ENCODE measurements around the gene CNTNAP4. TPM values are rescaled to one million over a fixed set of nuclear protein-coding genes. Genes with fewer than 3 reads are reported as not detected.
A peak's percentile ranks its signal among the peaks of the same experiment; 100 is the strongest.

Gene CNTNAP4
- total RNA-seq, 1 donor from 2014 or later, result not detected

- intact Hi-C loops (cut with DNase I), result no loop called here
- ATAC-seq (no peak), DNase-seq (ENCODE audit: missing footprints) (no peak)
These were observed 100.8 kb downstream of the CNTNAP4 start for GRCh38 chr16:76378020-76378419.

GRCh38 chr16:76381096-76381495 is 103.9 kb downstream of the CNTNAP4 start:
- ATAC-seq (no peak), DNase-seq (ENCODE audit: missing footprints) (no peak)
- intact Hi-C loops (cut with DNase I), result no loop called here

- DNase-seq (ENCODE audit: missing footprints), result no peak
- intact Hi-C loops (cut with DNase I), result no loop called here
- no peak for ATAC-seq
These were observed 108.5 kb downstream of the CNTNAP4 start for GRCh38 chr16:76385601-76386230.

DNA sequence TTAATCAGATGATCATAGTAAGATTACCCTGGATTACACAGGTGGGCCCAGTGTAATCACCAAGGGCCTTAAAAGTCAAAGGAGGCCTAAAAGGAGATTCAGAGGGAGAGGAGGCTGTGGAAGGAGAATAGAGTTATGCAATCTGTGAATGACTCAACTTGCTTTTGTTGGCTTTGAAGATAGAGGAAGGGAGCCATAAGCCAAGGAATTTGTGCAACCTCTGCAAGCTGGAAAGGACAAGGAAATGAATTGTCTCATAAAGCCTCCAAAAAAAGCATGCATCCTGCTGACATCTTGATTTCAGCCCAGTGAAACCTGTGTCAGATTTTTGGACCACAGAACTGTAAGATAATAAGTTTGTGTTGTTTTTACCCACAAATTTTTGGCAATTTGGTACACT is 109.6 kb downstream of the CNTNAP4 start:
- no peak for DNase-seq (ENCODE audit: missing footprints)
- intact Hi-C loops (cut with DNase I), result no loop called here
- ATAC-seq, result peak; percentile 92

GRCh38 chr16:76387994-76388393 is 110.8 kb downstream of the CNTNAP4 start:
- intact Hi-C loops (cut with DNase I), result no loop called here

DNA sequence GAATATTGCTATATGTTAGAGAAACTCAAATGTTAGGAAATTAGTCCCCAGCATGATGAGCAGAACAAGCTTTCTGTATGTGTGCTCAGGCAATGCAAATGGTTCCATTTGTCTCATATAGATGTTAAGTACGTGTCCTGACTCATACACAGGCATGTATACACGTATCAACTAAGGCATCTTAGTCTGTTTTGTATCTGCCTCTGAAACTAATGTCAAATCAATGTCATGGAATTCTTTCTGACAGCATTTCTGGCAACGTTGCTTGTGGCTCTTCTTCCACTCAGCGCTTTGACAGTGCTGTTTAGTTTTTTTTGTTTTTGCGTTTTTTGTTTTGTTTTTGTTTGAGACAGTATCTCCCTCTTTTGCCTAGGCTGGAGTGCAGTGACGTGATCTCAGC is 111.9 kb downstream of the CNTNAP4 start:
- ATAC-seq (no peak), DNase-seq (ENCODE audit: missing footprints) (no peak)
- intact Hi-C loops (cut with DNase I), result no loop called here

More at GRCh38 chr16:76387994-76388393, 110.8 kb downstream of the CNTNAP4 start:
- DNase-seq (ENCODE audit: missing footprints) (no peak), ATAC-seq (no peak)

- no peak for ATAC-seq
- no peak for DNase-seq (ENCODE audit: missing footprints)
- intact Hi-C loops (cut with DNase I), result no loop called here
These were observed 113.3 kb downstream of the CNTNAP4 start for GRCh38 chr16:76390476-76390875.

GRCh38 chr16:76396977-76397376 is 119.8 kb downstream of the CNTNAP4 start:
- ATAC-seq (no peak), DNase-seq (ENCODE audit: missing footprints) (no peak)
- intact Hi-C loops (cut with DNase I), result no loop called here

DNA sequence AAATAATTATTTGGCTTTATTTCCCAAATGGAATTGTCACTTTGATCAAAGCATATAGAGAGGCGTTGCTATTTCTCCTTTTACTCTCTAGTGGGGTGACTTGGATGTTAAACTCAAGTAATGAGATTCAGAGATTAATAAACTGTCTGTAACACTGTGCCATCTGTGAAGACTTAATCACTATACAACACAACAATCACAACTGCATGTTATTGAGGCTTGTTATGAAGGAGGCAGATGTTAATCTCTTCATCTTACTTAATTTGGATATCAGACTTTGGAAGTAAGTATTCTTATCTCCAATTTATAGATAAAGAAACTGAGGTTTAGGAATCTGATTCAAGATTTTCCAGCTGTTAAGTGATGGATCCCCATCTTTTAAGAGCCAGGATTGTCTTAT is 132.5 kb downstream of the CNTNAP4 start:
- intact Hi-C loops (cut with DNase I), result no loop called here
- ATAC-seq, result no peak
- no peak for DNase-seq (ENCODE audit: missing footprints)

DNA sequence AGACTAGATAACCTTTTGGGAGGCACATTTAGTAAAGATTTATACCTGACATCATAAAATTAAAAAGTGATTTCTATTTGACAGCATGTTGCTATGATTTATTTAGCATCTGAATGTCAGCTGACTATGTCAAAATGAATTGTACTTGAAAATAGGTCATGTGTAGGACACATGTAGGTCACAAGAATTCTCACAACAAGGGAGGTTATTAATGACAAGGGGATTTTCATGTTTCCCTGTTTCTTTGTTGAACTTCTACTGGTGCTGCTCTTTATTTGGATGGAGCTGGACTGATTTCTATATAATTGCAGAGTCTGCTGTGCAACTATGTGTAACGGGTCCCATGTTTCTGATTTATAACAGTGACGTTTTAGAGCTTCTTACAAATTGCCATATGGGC is 144.4 kb downstream of the CNTNAP4 start:
- intact Hi-C loops (cut with DNase I), result no loop called here
- ATAC-seq (no peak), DNase-seq (ENCODE audit: missing footprints) (no peak)

- intact Hi-C loops (cut with DNase I), result no loop called here
- DNase-seq (ENCODE audit: missing footprints) (no peak), ATAC-seq (no peak)
These were observed 151.7 kb downstream of the CNTNAP4 start for GRCh38 chr16:76428858-76429257.

GRCh38 chr16:76441391-76441790 is 164.2 kb downstream of the CNTNAP4 start:
- ATAC-seq, result no peak
- intact Hi-C loops (cut with DNase I), result no loop called here
- DNase-seq (ENCODE audit: missing footprints), result no peak

DNA sequence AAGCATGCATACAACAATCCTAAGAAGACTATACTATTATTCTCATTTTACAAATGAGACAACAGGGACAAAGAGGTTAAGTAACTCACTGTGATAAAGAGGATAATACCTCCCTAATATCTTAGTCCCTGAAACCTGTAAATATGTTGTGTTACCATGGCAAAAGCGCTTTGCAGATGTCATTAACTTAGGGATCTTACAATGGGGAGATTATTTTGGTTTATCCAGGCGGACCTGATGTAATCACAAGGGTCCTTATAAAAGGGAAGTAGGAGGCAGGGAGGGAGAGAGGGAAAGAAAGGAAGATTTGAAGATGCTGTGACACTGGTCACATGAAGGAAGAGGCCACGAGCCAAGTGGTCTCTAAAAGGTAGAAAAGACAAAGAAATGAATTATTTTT is 164.7 kb downstream of the CNTNAP4 start:
- intact Hi-C loops (cut with DNase I), result no loop called here
- ATAC-seq (no peak), DNase-seq (ENCODE audit: missing footprints) (no peak)

DNA sequence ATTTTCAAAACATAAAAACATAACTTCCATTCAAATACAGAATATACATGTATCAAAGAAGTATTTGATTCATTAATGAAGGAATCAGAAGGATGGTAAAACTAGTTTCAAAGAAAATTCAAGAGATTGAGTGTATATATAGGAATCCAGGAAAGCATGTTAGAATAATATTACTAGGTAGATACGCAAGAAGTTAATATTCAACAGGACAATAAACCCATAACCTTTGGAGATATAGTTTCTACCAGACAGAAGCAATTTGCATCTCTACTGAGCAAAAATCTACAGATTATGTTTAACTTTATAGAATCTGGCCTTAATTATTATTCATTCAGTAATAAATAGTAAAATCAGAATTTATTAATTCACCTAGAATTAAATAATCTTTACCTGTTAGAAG is 166.8 kb downstream of the CNTNAP4 start:
- ATAC-seq (no peak), DNase-seq (ENCODE audit: missing footprints) (no peak)
- intact Hi-C loops (cut with DNase I), result no loop called here

- DNase-seq (ENCODE audit: missing footprints) (no peak), ATAC-seq (no peak)
- intact Hi-C loops (cut with DNase I), result no loop called here
These were observed 167.6 kb downstream of the CNTNAP4 start for GRCh38 chr16:76444832-76445231.

DNA sequence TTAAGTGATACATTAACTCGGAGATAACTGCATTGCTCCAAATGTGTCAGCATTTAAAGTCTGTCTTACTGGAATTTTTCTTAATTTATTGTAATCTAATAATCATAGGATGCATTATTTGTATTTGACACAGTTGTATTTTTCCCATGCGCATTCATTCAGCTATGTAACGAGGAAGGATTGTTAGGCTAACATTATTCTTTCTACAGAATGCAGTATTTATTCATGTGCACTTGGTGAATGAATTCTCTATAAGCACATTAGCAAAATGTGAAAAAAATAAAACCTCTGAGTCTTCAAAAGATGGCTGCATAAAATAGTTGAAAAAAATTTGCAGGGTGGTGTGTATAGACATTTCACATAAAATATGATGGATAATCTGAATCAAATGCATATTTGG is 168.6 kb downstream of the CNTNAP4 start:
- no peak for DNase-seq (ENCODE audit: missing footprints)
- intact Hi-C loops (cut with DNase I), result no loop called here
- ATAC-seq, result no peak

DNA sequence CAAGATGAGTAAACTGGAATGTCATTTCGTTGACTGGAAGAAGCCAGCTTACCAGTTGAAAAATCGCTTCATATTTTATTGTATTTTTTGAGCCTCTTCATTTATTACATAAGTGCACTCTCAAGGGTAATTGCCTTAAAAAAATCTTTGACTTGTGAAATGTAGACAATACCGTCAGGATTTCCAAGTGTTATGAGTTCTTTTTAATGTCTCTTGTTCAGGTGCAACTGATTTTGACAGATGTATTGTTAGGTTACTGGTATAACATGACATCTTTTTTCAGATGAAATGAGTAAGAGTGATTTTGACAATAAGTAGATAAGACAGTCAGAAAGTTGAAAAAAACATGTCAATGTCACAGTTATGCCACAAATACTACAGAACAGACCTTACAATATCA is 169.1 kb downstream of the CNTNAP4 start:
- intact Hi-C loops (cut with DNase I), result no loop called here
- ATAC-seq (no peak), DNase-seq (ENCODE audit: missing footprints) (no peak)

GRCh38 chr16:76450890-76451289 is 173.7 kb downstream of the CNTNAP4 start:
- DNase-seq (ENCODE audit: missing footprints) (no peak), ATAC-seq (no peak)
- intact Hi-C loops (cut with DNase I), result no loop called here

GRCh38 chr16:76455257-76455656 is 178.1 kb downstream of the CNTNAP4 start:
- intact Hi-C loops (cut with DNase I), result no loop called here
- ATAC-seq (no peak), DNase-seq (ENCODE audit: missing footprints) (no peak)

- no peak for ATAC-seq
- DNase-seq (ENCODE audit: missing footprints), result no peak
- intact Hi-C loops (cut with DNase I), result no loop called here
These were observed 178.8 kb downstream of the CNTNAP4 start for GRCh38 chr16:76456016-76456415.

- DNase-seq (ENCODE audit: missing footprints) (no peak), ATAC-seq (no peak)
- intact Hi-C loops (cut with DNase I), result no loop called here
These were observed 181.9 kb downstream of the CNTNAP4 start for GRCh38 chr16:76459111-76459510.
